Body of pancreas (tissue), 4 donors: ENCODE data around the gene TENM4. TPM values are rescaled to one million over a fixed set of nuclear protein-coding genes. Genes with fewer than 3 reads are reported as not detected.

Experiments
- ATAC-seq: fragments of 150-250 bp; one replicate; pipeline ENCODE4 v1.9.1; 2016
- DNase-seq, 4 donors: peaks; one replicate each; pipeline ENCODE4 v3.0.0-alpha.2; 2019
- H3K27ac ChIP-seq, 4 donors: fragments of 200-600 bp; sonication (generic); 1 replicate in 3 of 4; 2 replicates in 1 of 4; pipeline versions ENCODE4 v1.5.1 to v1.6.1; 2016 to 2019; ENCODE audit warnings: mild to moderate bottlenecking in 1 of 4, mixed read lengths in 1 of 4, moderate library complexity in 1 of 4
- H3K27me3 ChIP-seq, 2 donors: fragments of 200-600 bp; sonication (generic); one replicate each; pipeline ENCODE4 v1.6.0; 2016; ENCODE audit warnings: mild to moderate bottlenecking in 1 of 2
- H3K36me3 ChIP-seq, 2 donors: fragments of 200-600 bp; sonication (generic); replicated peaks in 1 of 2; 2 replicates each; pipeline ENCODE4 v1.5.1; 2016; ENCODE audit warnings: low read depth in 2 of 2; ENCODE audit not compliant: insufficient read depth in 1 of 2
- H3K4me1 ChIP-seq: fragments of 200-600 bp; sonication (generic); one replicate; pipeline ENCODE4 v1.6.0; 2016
- H3K4me3 ChIP-seq, 2 donors: fragments of 200-600 bp; sonication (generic); 1 replicate in 1 of 2; 2 replicates in 1 of 2; pipeline ENCODE4 v1.5.1; 2016 to 2019
- H3K9me3 ChIP-seq, 3 donors: fragments of 200-600 bp; sonication (generic); 1 replicate in 2 of 3; 2 replicates in 1 of 3; pipeline ENCODE4 v1.5.1; 2016
- CTCF ChIP-seq, 7 experiments: fragments of 450-650 bp in 4 of 7; fragments of 200-600 bp in 3 of 7; sonication (generic) in 3 of 7; IDR thresholded peaks; one replicate each; pipeline ENCODE4 v1.5.1; 2016 to 2019; ENCODE audit warnings: antibody characterized with exemption in 7 of 7
- POLR2A ChIP-seq, 3 donors: fragments of 450-650 bp; IDR thresholded peaks; one replicate each; pipeline ENCODE4 v1.6.1; 2016; ENCODE audit warnings: antibody characterized with exemption in 3 of 3, mild to moderate bottlenecking in 2 of 3
- WGBS, 2 donors: methylation state at CpG; one replicate each; pipeline ENCODE4 v1.1.5; 2017; 5-methylcytosine and 5-hydroxymethylcytosine counted together
- intact Hi-C: fragments of 100-400 bp; cut with DNase I; formaldehyde crosslinking; loops from one replicate; pipeline ENCODE4 v1.15.1; 2023
- total RNA-seq, 2 donors: library from RNA; depleted of rRNA; stranded (reverse); fragments of >200 nt; gene quantifications; one replicate each; pipeline ENCODE4 v1.1.0, GENCODE V29; 2016

Gene TENM4
- total RNA-seq, 2 donors from 2014 or later, result 0.78 to 6.6 TPM

DNA sequence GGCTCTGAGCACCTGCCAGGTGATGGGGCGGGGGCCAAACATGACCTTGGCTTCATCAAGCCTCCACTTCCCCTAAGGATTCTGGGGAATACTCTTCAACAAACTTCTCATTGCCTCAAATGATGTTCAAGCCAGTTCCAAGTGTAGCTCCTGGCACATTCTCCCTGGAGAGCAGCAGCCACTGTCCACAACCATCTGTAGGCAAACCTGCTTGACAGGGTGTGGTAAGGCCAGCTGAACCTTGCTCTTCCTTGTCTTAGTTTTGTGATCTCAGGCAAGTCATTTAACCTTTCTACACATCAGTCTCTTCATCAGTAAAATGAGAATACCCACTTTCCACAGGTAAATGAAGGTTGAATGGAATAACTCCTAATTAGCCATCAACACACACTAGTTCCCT, 323.3 kb downstream of the TENM4 start:
- Histone ChIP-seq H3K27me3 (no peaks in the 10 kb centered on the region), H3K36me3 (no peaks in the 10 kb centered on the region), H3K27ac (no peak overlapping the region), H3K4me3 (no peak overlapping the region), H3K9me3 (no peaks in the 10 kb centered on the region), H3K4me1 (no peaks in the 10 kb centered on the region)
- DNase-seq, result no peak
- intact Hi-C loops, result no loop called here
- WGBS, 2 donors, result 91 to 100% methylated on average over 1 of the region's 1 CpG
- ATAC-seq, result no peak
- TF ChIP-seq CTCF (IDR thresholded peaks at IDR 0.05) (no peak), POLR2A (IDR thresholded peaks at IDR 0.05) (no peak)

DNA sequence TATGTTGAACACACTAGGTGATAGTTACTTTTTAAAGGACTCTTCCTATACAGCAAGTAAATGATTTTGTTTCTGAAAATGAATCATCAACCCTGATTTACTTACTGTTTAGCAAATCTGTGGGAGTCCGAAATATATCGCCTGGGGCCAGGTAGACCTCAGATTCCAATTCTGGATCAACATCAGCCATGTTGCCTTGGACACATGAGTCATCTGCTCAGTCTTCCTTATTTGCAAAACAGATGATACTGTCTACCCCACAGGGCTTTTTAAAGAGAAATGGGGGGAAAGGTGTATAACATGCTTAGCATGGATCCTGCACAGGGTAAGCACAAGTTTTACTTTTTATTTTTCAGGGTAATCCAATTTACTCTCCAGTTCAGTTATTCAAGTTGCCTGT, 324.2 kb downstream of the TENM4 start:
- H3K4me1 ChIP-seq, result no peaks in the 10 kb centered on the region
- H3K36me3 ChIP-seq, result no peaks in the 10 kb centered on the region
- intact Hi-C loops, result no loop called here
- WGBS, 2 donors, result 88 to 94% methylated on average over 2 of the region's 2 CpGs
- H3K9me3 ChIP-seq, result no peaks in the 10 kb centered on the region
- no peaks in the 10 kb centered on the region for H3K27me3 ChIP-seq
- DNase-seq (no peak), ATAC-seq (no peak)
- H3K27ac ChIP-seq, result no peak overlapping the region
- TF ChIP-seq CTCF (IDR thresholded peaks at IDR 0.05) (no peak), POLR2A (IDR thresholded peaks at IDR 0.05) (no peak)
- H3K4me3 ChIP-seq, result no peak overlapping the region

GRCh38 chr11:79113054-79113690, 327.7 kb downstream of the TENM4 start:
- ATAC-seq, result no peak
- Histone ChIP-seq H3K4me3 (no peak overlapping the region), H3K27ac (no peak overlapping the region), H3K9me3 (no peaks in the 10 kb centered on the region), H3K4me1 (no peaks in the 10 kb centered on the region), H3K36me3 (no peaks in the 10 kb centered on the region), H3K27me3 (no peaks in the 10 kb centered on the region)
- TF ChIP-seq CTCF (IDR thresholded peaks at IDR 0.05) (no peak), POLR2A (IDR thresholded peaks at IDR 0.05) (no peak)
- no peak for DNase-seq
- 48 to 59% methylated on average over 5 of the region's 5 CpGs for WGBS, 2 donors
- intact Hi-C loops, result no loop called here

DNA sequence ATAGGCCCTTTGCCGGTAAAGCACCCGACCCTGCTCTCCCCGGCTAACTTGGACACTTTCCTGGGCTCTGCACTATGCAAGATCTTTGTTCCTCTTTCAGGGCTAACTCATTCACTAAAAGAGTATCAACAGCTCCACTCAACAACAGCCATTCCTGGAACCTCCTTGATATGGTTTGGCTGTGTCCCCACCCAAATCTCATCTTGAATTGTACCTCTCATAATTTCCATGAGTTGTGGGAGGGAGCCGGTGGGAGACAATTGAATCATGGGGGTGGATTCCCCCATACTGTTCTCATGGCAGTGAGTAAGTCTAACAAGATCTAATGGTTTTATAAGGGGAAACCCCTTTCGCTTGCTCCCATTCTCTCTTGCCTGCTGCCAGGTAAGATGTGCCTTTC, 330.0 kb downstream of the TENM4 start:
- no peak for TF ChIP-seq CTCF (IDR thresholded peaks at IDR 0.05)
- no peak for TF ChIP-seq POLR2A (IDR thresholded peaks at IDR 0.05)
- Histone ChIP-seq H3K4me1 (no peaks in the 10 kb centered on the region), H3K27me3 (no peaks in the 10 kb centered on the region), H3K4me3 (no peak overlapping the region), H3K9me3 (no peaks in the 10 kb centered on the region), H3K27ac (no peak overlapping the region), H3K36me3 (no peaks in the 10 kb centered on the region)
- DNase-seq (no peak), ATAC-seq (no peak)
- 86 to 92% methylated on average over 5 of the region's 5 CpGs for WGBS, 2 donors
- intact Hi-C loops, result no loop called here

DNA sequence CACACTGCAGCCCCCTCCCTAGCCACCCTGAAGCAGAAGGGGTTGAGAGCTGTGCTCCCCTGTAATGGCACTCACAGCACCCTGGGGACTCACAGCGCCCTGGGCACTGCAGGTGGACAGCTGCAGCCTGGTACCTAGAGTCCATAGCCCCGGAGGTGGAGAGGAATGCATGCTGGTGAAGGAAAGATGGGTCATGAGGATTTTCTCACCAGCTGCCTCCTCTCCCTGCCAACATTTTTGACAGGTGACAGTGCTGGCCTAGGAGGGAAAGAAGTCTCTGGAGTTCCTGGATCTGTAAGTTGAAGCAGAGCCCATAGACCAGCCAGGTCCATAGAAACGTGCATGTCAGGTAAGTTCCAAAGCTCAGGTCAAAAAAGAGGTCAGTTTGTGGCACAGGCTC, 330.5 kb downstream of the TENM4 start:
- Histone ChIP-seq H3K36me3 (no peaks in the 10 kb centered on the region), H3K27me3 (no peaks in the 10 kb centered on the region), H3K4me1 (no peaks in the 10 kb centered on the region), H3K4me3 (no peak overlapping the region), H3K27ac (no peak overlapping the region), H3K9me3 (no peaks in the 10 kb centered on the region)
- ATAC-seq (no peak), DNase-seq (no peak)
- intact Hi-C loops, result no loop called here
- 67 to 78% methylated on average over 2 to 3 of the region's 3 CpGs for WGBS, 2 donors
- no peak for TF ChIP-seq POLR2A (IDR thresholded peaks at IDR 0.05)
- TF ChIP-seq CTCF (IDR thresholded peaks at IDR 0.05), result no peak
